ENCODE results near the gene SRCIN1. TPM values are rescaled to one million over a fixed set of nuclear protein-coding genes. Genes with fewer than 3 reads are reported as not detected.

Gene SRCIN1
- total RNA-seq, 1 experiment from 2014 or later, result 6.9 TPM

DNA sequence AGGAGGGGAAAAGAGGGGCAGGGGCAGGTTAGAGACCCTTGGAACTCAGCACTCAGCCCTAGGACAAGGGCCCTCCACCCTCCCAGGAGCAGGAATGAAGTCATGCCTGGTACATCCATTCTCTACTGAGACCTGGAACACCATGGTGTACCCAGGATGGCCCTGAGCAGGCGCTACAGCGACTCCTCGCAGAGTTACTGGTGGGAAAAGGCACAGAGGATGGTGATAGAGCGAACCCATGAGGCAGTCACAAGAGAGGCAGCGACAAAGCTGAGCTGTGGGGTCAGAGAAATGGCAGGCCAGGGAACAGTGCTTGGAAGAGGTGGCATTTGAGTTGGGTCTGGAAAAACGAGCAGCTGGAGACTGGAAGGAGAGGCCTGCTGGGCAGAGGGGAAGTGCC is 37.5 kb downstream of the SRCIN1 start:
- no peak overlapping the region for H2BK12ac ChIP-seq (ENCODE audit: insufficient read length, low read depth, low read length)
- no peak overlapping the region for H3K27ac Mint-ChIP-seq
- H2BK5ac ChIP-seq (ENCODE audit: insufficient read length, low read length), result no peak overlapping the region
- peak overlapping the region in 1 of 2 experiments; percentile 36; a peak in 1 of 5 replicates for H3K4me3 Mint-ChIP-seq
- no peak overlapping the region; the same call in 1 of the 2 replicates for H3K14ac ChIP-seq (ENCODE audit: insufficient read depth, low read length)
- no peak overlapping the region for H3K23ac ChIP-seq (ENCODE audit: insufficient read length, low read depth, low read length)
- no peaks in the 10 kb centered on the region for H4K20me1 ChIP-seq (ENCODE audit: control insufficient read depth, insufficient read depth, insufficient read length)
- peaks cover 15% of the 10 kb centered on the region for H3K23me2 ChIP-seq (ENCODE audit: insufficient read length, low read depth, low read length, poor library complexity, severe bottlenecking)
- DNase-seq, result peak; percentile 77
- no peak overlapping the region for H3K9ac ChIP-seq (ENCODE audit: extremely low read depth, insufficient read length, low read length)
- TF ChIP-seq, protein P1, sequence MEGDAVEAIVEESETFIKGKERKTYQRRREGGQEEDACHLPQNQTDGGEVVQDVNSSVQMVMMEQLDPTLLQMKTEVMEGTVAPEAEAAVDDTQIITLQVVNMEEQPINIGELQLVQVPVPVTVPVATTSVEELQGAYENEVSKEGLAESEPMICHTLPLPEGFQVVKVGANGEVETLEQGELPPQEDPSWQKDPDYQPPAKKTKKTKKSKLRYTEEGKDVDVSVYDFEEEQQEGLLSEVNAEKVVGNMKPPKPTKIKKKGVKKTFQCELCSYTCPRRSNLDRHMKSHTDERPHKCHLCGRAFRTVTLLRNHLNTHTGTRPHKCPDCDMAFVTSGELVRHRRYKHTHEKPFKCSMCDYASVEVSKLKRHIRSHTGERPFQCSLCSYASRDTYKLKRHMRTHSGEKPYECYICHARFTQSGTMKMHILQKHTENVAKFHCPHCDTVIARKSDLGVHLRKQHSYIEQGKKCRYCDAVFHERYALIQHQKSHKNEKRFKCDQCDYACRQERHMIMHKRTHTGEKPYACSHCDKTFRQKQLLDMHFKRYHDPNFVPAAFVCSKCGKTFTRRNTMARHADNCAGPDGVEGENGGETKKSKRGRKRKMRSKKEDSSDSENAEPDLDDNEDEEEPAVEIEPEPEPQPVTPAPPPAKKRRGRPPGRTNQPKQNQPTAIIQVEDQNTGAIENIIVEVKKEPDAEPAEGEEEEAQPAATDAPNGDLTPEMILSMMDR (conservative IDR thresholded peaks at IDR 0.05), result peak; percentile 39; the same call in 2 of the 3 replicates
- H3K27me3 ChIP-seq (ENCODE audit: insufficient read depth, low read length), result peaks cover 63% of the 10 kb centered on the region
- peaks cover 25 to 43% of the 10 kb centered on the region in 2 experiments for H3K4me1 Mint-ChIP-seq
- H3K27ac ChIP-seq (ENCODE audit: insufficient read length, low read depth, low read length), result no peak overlapping the region
- no peak overlapping the region for H3K56ac ChIP-seq (ENCODE audit: insufficient read length, low read depth, low read length)
- H3K79me2 ChIP-seq (ENCODE audit: insufficient read depth, low read length), result no peaks in the 10 kb centered on the region
- H3K9me3 Mint-ChIP-seq, result no peaks in the 10 kb centered on the region; a peak in 2 of 5 replicates
- H4K5ac ChIP-seq (ENCODE audit: insufficient read length, low read depth, low read length), result no peak overlapping the region
- no peak overlapping the region for H3K4ac ChIP-seq (ENCODE audit: low read depth, low read length)
- H3K27me3 Mint-ChIP-seq (ENCODE audit: low read depth), result peaks cover 95% of the 10 kb centered on the region
- H2BK120ac ChIP-seq (ENCODE audit: low read depth, low read length, poor library complexity, severe bottlenecking), result no peak overlapping the region
- no peak overlapping the region for H2AK5ac ChIP-seq (ENCODE audit: insufficient read length, low read length)
- no peaks in the 10 kb centered on the region for H3K9me3 ChIP-seq (ENCODE audit: control insufficient read depth, low read depth, low read length)
- no peaks in the 10 kb centered on the region for H3K79me1 ChIP-seq (ENCODE audit: insufficient read depth, low read depth, low read length, poor library complexity, severe bottlenecking)
- H3T11ph ChIP-seq (ENCODE audit: low read length), result no peak overlapping the region
- H3K4me1 ChIP-seq (ENCODE audit: insufficient read depth, low read length), result 0 out of 2 replicates have a peak, but pooled peaks cover 3% of the 10 kb centered on the region
- H2BK20ac ChIP-seq (ENCODE audit: low read depth, low read length, poor library complexity, severe bottlenecking), result no peak overlapping the region
- no peak overlapping the region for H4K91ac ChIP-seq (ENCODE audit: insufficient read length, low read depth, low read length)
- no peak overlapping the region for H2BK15ac ChIP-seq (ENCODE audit: low read depth, low read length)
- H2AFZ ChIP-seq (ENCODE audit: low read length), result no peak overlapping the region
- no peak overlapping the region for H4K8ac ChIP-seq (replicated peaks; ENCODE audit: insufficient read length, low read depth, low read length)
- H3K36me3 Mint-ChIP-seq (ENCODE audit: insufficient read depth in 1 of 3, low read depth in 3 of 3), result no peaks in the 10 kb centered on the region
- no peak overlapping the region for H3K4me2 ChIP-seq (ENCODE audit: insufficient read depth, insufficient read length, low read length)
- H3K18ac ChIP-seq (ENCODE audit: insufficient read length, low read depth, low read length), result no peak overlapping the region
- WGBS (ENCODE audit: extremely low coverage, insufficient read length, low lambda C conversion rate), result no CpG with 5 or more reads among the region's 6 CpGs

All from H9 (cell line).